ENCODE measurements around the gene RFX2. TPM values are rescaled to one million over a fixed set of nuclear protein-coding genes. Genes with fewer than 3 reads are reported as not detected.

The RFX2 gene
- total and polyA plus RNA-seq, 10 of the 15 experiments (the other 5 are each of a cell fraction or from before 2014, with no cell fraction given): 3.2 to 9.8 (median 4.7) TPM

DNA sequence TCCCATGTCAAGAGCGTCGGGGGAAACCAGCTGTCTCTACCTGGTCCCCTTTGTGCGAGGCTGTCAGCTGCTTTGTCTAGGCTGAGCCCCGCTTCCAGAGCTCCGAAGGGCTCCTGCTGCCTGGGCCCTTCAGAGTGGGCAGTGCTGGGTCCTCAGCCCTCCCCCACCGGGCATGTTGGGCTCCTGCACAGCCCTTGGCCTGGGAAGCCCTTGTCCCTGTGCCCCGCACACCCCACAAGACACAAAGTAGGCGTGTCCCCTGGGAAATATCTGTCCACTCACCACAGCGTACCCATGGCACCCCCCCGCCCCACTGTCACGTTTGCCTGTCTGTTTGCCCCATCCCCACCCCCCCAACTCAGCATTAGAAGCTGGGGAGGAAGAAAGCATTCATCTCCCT, 92.7 kb downstream of the RFX2 start:
- BruUV-seq (replicated peaks): no TSS peak
- H4K20me1 ChIP-seq (ENCODE audit: control insufficient read depth, insufficient read depth): no peaks in the 10 kb centered on the region
- no peak overlapping the region for H3K4me2 ChIP-seq (ENCODE audit: control insufficient read depth, insufficient read depth)
- ChIA-PET POLR2A (no interaction called here), SMC1A (ENCODE audit: uncharacterized antibody, unreplicated experiment) (interaction anchor here (0.7 kb wide), 1 partner anchor 23 kb away, joined by 4 read pairs; no protein-coding TSS in a partner anchor), RAD21 (ENCODE audit: unreplicated experiment) (no interaction called here), CTCF (interaction anchor here (1.0 to 1.9 kb wide), 4 partner anchors 9 to 214 kb away, joined by 3 to 5 read pairs (median 4); no protein-coding TSS in a partner anchor)
- DNase-seq (ENCODE audit: low read depth, low spot score) (no peak), ATAC-seq (no peak), FAIRE-seq (no peak)
- H3K36me3 ChIP-seq (ENCODE audit: control insufficient read depth in 2 of 2, insufficient read depth in 2 of 2, low read length in 1 of 2): no peaks in the 10 kb centered on the region
- intact Hi-C loops (cut with micrococcal nuclease; ENCODE audit: unreplicated experiment): no loop called here
- no peak overlapping the region for H3K27ac ChIP-seq (ENCODE audit: control insufficient read depth, insufficient read depth)
- no peaks in the 10 kb centered on the region for H3K9me3 ChIP-seq (replicated peaks; ENCODE audit: control insufficient read depth, insufficient read depth, low read length)
- H3K4me1 ChIP-seq (ENCODE audit: control insufficient read depth, insufficient read depth, low read length): no peaks in the 10 kb centered on the region
- in situ Hi-C loops (cut with MboI): no loop called here
- no peak overlapping the region for H3K9ac ChIP-seq (ENCODE audit: control insufficient read depth, insufficient read depth, low read length)
- H3K4me3 ChIP-seq: no peak overlapping the region
- H3K79me2 ChIP-seq (ENCODE audit: control insufficient read depth, insufficient read depth, low read length): no peaks in the 10 kb centered on the region
- 0 out of 4 replicates have a peak, but pooled peaks cover 0 to 2% of the 10 kb centered on the region in 2 experiments for H3K27me3 ChIP-seq (replicated peaks in 1 of 2; ENCODE audit: control insufficient read depth in 2 of 2, insufficient read depth in 2 of 2, low read length in 1 of 2)
- no peak overlapping the region for H2AFZ ChIP-seq (ENCODE audit: control insufficient read depth, low read depth, low read length)
- 72% methylated on average over 11 of the region's 11 CpGs for WGBS (ENCODE audit: insufficient coverage, insufficient replicate concordance, low lambda C conversion rate, missing lambda C conversion rate)
- TF ChIP-seq DPF2 (IDR thresholded peaks at IDR 0.05) (no peak), SUZ12 (IDR thresholded peaks at IDR 0.05; ENCODE audit: unreplicated experiment) (no peak), MYB (IDR thresholded peaks at IDR 0.05; ENCODE audit: borderline replicate concordance, low read depth, low read length) (no peak), NR2C1 (IDR thresholded peaks at IDR 0.05) (no peak), ESRRA (IDR thresholded peaks at IDR 0.05; ENCODE audit: low read length) (no peak), WRNIP1 (IDR thresholded peaks at IDR 0.05; ENCODE audit: borderline replicate concordance, low read depth, low read length) (no peak), SIN3A (IDR thresholded peaks at IDR 0.05; ENCODE audit: low read depth, low read length) (no peak), KDM1A (IDR thresholded peaks at IDR 0.05; ENCODE audit: borderline replicate concordance) (no peak), TARDBP (IDR thresholded peaks at IDR 0.05; ENCODE audit: borderline replicate concordance) (no peak), IKZF1 (conservative IDR thresholded peaks at IDR 0.05) (no peak), RAD51 (IDR thresholded peaks at IDR 0.05) (no peak), ETV6 (conservative IDR thresholded peaks at IDR 0.05 in 1 of 2, IDR thresholded peaks at IDR 0.05 in 1 of 2; ENCODE audit: borderline replicate concordance in 1 of 2, low read depth in 1 of 2) (no peak)
- TF ChIP-seq, protein P1, sequence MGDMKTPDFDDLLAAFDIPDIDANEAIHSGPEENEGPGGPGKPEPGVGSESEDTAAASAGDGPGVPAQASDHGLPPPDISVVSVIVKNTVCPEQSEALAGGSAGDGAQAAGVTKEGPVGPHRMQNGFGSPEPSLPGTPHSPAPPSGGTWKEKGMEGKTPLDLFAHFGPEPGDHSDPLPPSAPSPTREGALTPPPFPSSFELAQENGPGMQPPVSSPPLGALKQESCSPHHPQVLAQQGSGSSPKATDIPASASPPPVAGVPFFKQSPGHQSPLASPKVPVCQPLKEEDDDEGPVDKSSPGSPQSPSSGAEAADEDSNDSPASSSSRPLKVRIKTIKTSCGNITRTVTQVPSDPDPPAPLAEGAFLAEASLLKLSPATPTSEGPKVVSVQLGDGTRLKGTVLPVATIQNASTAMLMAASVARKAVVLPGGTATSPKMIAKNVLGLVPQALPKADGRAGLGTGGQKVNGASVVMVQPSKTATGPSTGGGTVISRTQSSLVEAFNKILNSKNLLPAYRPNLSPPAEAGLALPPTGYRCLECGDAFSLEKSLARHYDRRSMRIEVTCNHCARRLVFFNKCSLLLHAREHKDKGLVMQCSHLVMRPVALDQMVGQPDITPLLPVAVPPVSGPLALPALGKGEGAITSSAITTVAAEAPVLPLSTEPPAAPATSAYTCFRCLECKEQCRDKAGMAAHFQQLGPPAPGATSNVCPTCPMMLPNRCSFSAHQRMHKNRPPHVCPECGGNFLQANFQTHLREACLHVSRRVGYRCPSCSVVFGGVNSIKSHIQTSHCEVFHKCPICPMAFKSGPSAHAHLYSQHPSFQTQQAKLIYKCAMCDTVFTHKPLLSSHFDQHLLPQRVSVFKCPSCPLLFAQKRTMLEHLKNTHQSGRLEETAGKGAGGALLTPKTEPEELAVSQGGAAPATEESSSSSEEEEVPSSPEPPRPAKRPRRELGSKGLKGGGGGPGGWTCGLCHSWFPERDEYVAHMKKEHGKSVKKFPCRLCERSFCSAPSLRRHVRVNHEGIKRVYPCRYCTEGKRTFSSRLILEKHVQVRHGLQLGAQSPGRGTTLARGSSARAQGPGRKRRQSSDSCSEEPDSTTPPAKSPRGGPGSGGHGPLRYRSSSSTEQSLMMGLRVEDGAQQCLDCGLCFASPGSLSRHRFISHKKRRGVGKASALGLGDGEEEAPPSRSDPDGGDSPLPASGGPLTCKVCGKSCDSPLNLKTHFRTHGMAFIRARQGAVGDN (IDR thresholded peaks at IDR 0.05): no peak
- TF ChIP-seq, protein P2, sequence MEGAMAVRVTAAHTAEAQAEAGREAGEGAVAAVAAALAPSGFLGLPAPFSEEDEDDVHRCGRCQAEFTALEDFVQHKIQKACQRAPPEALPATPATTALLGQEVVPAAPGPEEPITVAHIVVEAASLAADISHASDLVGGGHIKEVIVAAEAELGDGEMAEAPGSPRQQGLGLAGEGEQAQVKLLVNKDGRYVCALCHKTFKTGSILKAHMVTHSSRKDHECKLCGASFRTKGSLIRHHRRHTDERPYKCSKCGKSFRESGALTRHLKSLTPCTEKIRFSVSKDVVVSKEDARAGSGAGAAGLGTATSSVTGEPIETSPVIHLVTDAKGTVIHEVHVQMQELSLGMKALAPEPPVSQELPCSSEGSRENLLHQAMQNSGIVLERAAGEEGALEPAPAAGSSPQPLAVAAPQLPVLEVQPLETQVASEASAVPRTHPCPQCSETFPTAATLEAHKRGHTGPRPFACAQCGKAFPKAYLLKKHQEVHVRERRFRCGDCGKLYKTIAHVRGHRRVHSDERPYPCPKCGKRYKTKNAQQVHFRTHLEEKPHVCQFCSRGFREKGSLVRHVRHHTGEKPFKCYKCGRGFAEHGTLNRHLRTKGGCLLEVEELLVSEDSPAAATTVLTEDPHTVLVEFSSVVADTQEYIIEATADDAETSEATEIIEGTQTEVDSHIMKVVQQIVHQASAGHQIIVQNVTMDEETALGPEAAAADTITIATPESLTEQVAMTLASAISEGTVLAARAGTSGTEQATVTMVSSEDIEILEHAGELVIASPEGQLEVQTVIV (IDR thresholded peaks at IDR 0.05; ENCODE audit: borderline replicate concordance, partially characterized antibody): no peak
- TF ChIP-seq, protein P3, sequence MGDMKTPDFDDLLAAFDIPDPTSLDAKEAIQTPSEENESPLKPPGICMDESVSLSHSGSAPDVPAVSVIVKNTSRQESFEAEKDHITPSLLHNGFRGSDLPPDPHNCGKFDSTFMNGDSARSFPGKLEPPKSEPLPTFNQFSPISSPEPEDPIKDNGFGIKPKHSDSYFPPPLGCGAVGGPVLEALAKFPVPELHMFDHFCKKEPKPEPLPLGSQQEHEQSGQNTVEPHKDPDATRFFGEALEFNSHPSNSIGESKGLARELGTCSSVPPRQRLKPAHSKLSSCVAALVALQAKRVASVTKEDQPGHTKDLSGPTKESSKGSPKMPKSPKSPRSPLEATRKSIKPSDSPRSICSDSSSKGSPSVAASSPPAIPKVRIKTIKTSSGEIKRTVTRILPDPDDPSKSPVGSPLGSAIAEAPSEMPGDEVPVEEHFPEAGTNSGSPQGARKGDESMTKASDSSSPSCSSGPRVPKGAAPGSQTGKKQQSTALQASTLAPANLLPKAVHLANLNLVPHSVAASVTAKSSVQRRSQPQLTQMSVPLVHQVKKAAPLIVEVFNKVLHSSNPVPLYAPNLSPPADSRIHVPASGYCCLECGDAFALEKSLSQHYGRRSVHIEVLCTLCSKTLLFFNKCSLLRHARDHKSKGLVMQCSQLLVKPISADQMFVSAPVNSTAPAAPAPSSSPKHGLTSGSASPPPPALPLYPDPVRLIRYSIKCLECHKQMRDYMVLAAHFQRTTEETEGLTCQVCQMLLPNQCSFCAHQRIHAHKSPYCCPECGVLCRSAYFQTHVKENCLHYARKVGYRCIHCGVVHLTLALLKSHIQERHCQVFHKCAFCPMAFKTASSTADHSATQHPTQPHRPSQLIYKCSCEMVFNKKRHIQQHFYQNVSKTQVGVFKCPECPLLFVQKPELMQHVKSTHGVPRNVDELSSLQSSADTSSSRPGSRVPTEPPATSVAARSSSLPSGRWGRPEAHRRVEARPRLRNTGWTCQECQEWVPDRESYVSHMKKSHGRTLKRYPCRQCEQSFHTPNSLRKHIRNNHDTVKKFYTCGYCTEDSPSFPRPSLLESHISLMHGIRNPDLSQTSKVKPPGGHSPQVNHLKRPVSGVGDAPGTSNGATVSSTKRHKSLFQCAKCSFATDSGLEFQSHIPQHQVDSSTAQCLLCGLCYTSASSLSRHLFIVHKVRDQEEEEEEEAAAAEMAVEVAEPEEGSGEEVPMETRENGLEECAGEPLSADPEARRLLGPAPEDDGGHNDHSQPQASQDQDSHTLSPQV (IDR thresholded peaks at IDR 0.05): no peak
